GM18907 (cell line): ENCODE measurements around the gene GTF2H4.
"Not testable (repeated sequence)": the region's sequence is repeated elsewhere in the genome, so short reads cannot be mapped to it uniquely, and the experiment has no call there.

Experiments
- ATAC-seq: cut with Tn5 transposase; IDR thresholded peaks from one replicate; pipeline ENCODE4 v1.9.1; 2021; ENCODE audit warnings: mild to moderate bottlenecking, moderate library complexity; ENCODE audit not compliant: unreplicated experiment

Gene GTF2H4

DNA sequence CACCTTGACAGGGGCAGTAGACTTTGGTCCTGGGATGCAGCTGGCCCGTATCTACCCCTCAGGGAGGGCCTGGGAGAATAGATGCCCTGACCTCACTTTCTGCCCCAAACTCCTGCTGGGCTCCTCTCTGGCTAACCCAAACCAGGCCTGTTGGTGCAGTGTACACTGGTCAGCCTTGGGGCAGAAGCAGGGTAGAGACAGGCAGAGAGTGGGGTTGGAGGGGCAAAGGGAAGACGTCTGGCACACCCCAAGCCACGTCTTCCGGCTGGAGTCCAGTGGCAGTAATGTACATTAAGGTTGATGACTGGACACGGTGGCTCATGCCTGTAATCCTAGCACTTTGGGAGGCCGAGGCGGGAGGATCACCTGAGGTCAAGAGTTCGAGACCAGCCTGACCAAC lies 14.3 kb upstream of the GTF2H4 start:
- no peak for ATAC-seq

DNA sequence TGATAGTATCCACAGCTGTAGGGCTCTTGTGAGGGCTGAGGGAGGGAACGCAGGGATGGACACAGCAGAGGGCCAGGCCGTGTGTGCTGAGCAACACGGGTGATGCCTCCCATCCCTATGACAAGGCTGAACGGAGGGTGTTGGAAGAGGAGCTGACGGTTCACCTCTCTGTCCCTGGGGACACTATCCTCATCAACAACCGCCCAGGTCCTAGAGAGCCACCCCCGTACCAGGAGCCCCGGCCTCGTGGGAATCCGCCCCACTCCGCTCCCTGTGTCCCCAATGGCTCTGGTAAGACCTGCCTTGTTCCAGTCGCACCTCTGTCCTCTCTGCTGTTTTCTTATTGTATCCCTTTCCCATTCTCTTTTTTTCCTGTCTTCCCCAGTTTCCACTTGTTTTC lies 13.6 kb upstream of the GTF2H4 start:
- no peak for ATAC-seq

DNA sequence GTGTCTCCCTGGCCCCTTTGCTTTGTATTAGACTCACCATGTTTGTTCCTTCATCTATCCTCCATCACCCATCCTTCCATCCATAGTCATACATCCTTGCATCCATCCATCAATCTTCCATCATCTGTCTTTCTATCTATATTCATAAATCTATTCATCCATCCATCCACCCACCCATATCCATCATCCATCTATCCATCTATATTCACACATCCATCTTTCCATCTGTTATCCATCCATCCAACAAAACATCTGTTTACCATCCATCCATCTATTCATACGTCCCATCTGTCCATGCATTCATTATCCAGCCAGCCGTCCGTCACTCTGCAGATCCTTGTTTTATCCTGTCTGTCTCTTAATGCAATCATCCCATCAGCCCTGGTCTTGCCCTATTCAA lies 13.1 kb upstream of the GTF2H4 start:
- no peak for ATAC-seq

DNA sequence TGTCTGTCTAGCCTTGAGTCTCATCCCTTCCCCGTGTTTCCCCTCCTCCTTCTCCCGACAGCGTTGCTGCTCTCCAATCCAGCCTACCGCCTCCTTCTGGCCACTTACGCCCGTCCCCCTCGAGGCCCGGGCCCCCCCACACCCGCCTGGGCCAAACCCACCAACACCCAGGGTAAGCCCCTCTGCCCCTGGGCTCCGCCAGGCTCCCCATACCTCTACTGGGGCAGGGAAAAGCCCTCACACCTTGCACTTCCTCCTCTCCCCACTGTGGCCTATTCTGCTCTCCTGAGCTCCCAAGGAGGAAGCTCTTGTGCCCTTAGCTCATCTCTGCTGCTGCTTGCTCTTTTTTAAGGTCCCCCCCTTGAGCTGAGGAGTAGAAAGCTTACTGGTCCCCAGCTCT lies 12.7 kb upstream of the GTF2H4 start:
- ATAC-seq: no peak

DNA sequence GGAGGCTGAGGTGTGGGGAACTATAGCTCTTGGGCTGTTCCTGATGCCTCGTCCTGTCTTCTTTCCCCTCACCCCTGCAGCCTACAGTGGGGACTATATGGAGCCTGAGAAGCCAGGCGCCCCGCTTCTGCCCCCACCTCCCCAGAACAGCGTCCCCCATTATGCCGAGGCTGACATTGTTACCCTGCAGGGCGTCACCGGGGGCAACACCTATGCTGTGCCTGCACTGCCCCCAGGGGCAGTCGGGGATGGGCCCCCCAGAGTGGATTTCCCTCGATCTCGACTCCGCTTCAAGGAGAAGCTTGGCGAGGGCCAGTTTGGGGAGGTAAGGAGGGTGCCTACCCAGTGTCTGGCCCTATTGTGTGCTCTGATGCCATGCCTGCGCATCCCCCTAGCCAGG lies 11.5 kb upstream of the GTF2H4 start:
- ATAC-seq: no peak

- ATAC-seq: no peak
Observed at GRCh38 chr6:30897882-30898281, 10.1 kb upstream of the GTF2H4 start.

DNA sequence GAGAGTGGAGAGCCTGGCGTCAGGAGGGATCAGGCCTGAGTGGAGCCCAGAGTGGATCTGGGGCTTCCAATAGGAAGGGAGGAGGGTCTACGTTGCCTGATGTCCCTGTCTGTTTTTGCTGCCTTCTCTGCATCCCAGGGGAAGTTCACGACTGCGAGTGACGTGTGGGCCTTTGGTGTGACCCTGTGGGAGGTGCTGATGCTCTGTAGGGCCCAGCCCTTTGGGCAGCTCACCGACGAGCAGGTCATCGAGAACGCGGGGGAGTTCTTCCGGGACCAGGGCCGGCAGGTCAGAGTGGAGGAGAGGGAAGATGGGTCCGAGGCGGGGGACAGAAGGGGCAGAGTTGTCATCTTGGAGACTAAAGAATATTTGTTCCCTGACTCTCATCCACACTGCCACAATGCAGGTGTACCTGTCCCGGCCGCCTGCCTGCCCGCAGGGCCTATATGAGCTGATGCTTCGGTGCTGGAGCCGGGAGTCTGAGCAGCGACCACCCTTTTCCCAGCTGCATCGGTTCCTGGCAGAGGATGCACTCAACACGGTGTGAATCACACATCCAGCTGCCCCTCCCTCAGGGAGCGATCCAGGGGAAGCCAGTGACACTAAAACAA lies 9.2 kb upstream of the GTF2H4 start:
- ATAC-seq: no peak

DNA sequence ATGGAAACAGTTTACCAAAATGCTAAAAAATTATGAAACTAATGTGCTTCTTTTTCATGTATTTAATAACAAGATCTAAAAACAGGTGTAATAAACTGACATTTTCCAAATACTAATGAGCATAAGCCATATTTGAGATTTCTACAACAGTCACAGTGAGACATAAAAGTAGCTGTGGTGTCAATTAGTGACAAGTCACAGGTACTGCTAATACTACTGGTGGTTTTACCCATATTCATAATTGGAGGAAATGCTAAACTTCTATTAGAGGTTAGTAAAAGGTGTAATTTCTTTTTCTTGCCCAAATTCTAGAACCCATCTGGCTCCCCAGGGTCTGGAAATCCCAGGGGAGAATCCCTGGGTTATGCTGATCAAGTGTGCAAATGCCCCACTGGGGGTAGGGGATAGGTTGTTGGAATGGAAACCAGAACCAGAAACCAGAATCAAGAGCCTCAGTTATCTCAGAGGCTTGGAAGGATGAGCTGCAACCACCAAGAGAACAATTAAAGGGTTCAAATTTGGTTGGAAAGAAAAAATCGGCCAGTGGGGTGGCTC lies 7.1 kb upstream of the GTF2H4 start:
- no peak for ATAC-seq

DNA sequence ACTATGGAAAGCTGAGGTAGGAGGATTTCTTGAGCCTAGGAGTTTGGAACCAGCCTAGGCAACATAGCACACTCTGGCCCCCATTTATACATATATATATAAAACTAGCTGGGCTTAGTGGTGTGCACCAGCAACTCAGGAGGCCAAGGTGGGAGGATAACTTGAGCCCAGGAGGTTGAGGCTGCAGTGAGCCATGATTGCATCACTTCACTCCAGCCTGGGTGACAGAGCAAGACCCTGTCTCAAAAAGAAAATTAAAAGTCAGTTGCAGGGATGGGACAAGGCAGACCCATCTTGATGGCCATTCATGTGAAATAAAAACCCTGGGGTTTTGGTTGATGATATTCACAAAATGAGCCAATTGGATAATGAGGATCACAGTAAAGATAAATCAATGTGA lies 6.6 kb upstream of the GTF2H4 start:
- ATAC-seq: no peak

- ATAC-seq: not testable (repeated sequence)
Observed at GRCh38 chr6:30902196-30902595, 5.8 kb upstream of the GTF2H4 start.

DNA sequence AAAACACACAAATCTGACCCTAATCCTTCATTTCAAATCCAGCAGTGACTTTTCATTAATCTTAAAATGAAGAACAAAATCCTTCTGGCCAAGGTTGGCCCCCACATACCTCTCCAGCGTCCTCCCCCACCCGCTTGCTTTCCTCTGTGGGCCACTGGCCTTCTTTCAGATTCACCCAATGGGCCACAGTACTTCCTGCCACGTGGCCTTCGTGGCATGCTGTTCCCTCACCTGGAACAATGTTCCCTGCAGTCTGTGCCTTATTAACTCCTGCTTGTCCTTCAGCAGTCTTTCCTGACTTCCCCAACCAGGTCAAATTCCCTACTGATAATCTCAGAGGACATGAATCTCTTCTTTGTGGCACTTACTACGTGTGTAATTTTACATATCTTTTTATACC lies 5.3 kb upstream of the GTF2H4 start:
- no peak for ATAC-seq

- no peak for ATAC-seq
Observed at GRCh38 chr6:30903236-30903635, 4.8 kb upstream of the GTF2H4 start.

DNA sequence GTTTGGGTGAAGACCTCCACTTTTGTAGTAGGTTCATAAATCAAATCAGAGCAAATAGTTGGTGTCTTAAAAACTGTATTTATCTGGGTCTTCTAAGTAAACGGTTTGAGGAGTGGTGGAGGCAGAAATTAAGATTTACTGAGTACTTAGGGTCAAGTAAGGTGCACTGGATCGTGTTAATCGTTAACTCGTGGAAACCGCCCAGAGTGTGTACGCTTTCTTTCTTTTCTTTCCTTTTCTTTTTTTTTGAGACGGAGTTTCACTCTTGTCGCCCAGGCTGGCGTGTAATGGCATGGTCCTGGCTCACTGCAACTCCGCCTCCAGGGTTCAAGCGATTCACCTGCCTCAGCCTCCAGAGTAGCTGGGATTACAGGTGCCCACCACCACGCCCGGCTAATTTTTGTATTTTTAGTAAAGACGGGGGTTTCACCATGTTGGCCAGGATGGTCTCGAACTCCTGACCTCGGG lies 683 bp upstream of the GTF2H4 start:
- not testable (repeated sequence) for ATAC-seq

DNA sequence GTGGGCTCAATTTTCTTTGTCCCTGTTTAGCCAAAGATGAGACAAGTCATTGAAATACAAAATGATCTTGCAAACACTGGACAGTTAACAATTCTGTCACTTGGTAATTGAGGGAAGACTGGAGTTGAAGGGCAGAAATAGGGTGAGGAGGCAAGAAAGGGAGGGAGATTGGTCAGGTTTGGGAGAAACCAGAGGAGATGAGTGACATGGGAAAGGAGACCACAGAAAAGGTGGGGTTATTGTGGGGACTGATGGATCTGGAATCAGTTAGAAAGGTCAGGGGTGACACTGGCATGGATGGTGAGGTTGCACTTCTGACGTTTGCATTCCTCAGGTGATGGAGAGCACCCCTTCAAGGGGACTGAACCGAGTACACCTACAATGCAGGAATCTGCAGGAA lies 693 bp downstream of the GTF2H4 start:
- no peak for ATAC-seq

DNA sequence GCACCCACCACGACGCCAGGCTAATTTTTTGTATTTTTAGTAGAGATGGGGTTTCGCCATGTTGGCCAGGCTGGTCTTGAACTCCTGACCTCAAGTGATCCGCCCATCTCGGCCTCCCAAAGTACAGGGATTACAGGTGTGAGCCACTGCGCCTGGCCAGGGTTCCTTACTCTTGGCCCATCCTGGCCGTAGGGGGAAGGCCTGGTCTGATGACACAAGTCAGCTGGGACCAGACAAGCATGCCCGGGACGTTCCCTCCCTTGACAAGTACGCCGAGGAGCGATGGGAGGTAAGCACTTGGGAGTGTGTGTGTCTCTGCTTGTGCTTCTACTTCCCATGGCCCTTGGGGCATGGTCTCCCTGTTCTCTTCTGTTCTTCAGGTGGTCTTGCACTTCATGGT lies 2.5 kb downstream of the GTF2H4 start:
- not testable (repeated sequence) for ATAC-seq

GRCh38 chr6:30912746-30913520 lies 4.9 kb downstream of the GTF2H4 start:
- no peak for ATAC-seq

DNA sequence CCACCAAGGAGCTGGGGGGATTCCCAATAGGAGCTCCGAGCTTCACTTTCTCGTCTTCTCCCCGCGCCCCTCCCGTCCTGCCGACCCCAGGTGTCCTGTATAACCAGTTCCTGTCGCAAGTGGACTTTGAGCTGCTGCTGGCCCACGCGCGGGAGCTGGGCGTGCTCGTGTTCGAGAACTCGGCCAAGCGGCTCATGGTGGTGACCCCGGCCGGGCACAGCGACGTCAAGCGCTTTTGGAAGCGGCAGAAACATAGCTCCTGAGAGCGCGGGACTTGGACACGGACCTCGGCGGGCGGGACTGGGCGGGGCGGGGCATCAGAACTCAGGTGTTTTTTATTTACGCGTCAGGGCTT lies 5.7 kb downstream of the GTF2H4 start:
- ATAC-seq: peak; percentile 22

- peak; percentile 70 for ATAC-seq
Observed at GRCh38 chr6:30914076-30914853, 6.3 kb downstream of the GTF2H4 start, which contains the start of gene VARS2. TSS of gene VARS2 (plus strand) at chr6:30914238. CDS start at chr6:30914837, 599 bp downstream.

GRCh38 chr6:30914854-30915590 lies 7.0 kb downstream of the GTF2H4 start:
- ATAC-seq: no peak

DNA sequence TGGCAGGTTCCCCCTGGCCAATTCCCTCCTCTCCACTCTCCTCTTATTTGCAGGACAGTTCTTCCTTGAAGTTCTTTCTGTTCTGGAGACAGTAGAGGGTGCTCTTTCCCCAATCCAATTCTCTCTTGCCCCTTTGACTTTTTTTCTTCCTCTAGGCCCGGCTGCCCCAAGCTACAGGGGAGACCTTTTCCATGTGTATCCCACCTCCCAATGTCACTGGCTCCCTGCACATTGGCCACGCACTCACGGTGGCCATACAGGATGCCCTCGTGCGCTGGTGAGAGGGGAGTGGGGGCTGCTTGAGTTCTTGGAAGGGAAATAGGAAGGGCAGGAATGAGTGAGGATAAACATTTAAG lies 7.6 kb downstream of the GTF2H4 start:
- no peak for ATAC-seq

- no peak for ATAC-seq
Observed at GRCh38 chr6:30917041-30917440, 9.0 kb downstream of the GTF2H4 start.
